Effector CD8-positive, alpha-beta T cell (primary cell): ENCODE results near the gene SYNGR2.

Experiments used
- DNase-seq: peaks from one replicate; lab custom pipeline; 2025; lab: John Stamatoyannopoulos, UW

Gene SYNGR2

GRCh38 chr17:78143214-78144146, 24.9 kb upstream of the SYNGR2 start:
- DNase-seq = no peak

DNA sequence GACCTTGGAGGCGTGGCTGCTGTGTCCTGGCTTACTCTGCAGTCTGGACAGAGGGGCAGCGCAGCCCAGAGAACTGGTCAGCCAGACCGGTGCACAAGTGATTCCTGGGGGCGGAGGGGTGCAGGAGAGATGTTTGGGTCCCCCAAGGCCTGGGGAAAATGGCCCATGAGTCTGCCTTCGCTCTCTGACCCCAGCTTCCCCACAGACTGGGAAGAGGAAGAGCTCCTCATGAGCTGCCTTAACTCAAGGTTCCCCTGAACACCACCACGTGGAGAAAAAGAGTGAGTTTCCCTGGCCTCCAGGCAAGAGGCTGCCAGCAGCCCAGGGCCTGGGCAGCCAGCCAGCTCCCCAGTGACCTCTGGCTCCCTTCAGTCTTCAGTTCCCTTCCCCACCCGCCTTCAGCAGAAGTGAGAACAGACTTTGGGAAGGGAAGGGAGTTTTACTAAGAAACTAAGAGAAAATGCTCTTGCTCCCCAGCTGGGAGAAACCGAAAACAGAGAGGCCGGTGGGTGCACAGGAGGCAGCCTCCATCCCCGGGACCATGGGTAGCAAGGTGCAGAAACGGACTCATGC, 24.1 kb upstream of the SYNGR2 start:
- DNase-seq = no peak

DNA sequence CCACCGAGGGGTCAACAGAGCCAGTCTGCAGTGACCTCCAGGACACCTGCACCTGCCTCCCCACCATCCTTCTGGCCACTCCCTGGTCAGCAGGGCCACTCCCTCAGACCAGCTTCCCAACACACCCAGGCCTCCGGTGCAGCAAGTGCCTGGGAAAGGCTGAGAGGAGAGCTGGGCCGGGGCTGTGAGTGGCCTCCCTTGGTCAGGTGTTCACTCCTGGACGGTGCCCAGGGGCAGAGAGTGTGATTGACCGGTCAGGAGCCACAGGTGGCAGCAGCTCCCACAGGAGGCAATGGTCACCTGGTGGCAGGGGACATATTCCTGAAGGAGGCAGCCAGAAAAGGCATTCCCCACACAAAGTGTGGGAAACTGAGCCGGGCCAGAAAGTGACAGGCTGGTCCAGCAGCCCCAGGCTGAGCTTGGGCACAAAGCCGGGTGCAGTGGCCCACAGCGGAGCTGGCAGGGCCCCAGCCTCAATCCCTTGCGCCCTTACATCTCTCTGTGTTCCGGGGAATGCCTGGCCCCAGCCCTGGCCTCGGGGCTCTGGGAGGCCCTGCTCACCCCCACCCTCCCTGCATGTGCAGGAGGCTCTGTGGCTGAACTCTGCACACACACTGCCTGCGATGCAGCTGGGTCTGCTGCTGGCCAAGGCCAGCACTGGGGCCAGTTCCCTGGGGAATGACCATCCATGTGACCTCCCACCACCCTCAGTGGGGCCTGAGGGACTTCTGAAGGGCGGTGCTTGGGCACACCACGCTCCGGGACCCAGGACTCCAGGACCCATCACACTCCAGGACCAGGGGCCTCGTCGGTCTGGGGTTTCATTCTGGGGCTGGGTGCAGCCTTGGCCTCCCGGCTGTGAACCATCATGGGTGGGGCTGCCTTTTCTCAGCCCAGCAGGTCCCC, 23.4 kb upstream of the SYNGR2 start:
- DNase-seq = no peak

DNA sequence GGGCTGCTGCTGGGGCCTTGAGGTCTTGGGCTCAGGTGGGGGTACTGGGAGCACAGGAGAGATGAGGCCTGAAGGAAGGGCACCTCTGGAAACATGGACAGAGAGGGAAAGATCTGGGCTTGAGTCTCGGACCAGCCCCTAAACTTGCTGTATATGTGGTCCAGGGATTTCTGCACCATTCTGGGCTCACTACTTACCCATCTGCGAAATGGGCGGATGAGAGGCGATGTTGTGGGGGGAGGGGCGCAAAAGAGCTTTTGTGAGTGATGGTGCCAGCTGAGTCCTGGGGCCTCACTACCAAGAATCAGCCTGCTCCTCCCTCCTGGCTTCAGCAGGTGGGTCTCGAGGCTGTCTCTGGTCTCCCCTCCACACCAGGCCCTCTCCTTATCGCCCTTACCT, 21.9 kb upstream of the SYNGR2 start:
- no peak for DNase-seq

DNA sequence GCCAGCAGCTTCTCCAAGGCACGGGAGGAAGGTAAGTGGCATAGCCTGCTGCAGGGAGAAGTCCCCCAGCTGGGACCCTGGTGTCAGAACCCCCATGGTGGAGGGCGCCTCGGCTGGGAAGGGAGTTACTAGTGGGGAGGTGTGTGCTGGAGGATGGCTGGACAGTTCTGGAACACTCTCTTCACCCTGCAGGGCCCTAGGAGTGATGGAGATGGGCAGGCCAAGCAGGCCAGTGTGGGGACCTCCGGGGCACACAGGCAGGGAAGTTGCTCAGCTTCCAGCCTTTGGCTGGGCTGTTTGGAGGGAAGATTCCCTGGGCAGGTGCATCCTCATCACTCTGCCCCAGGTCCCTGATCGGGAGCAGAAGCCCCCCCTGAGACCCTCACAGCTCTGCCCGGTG, 21.5 kb upstream of the SYNGR2 start:
- DNase-seq = no peak

GRCh38 chr17:78147315-78147998, 20.9 kb upstream of the SYNGR2 start:
- DNase-seq = no peak

- no peak for DNase-seq
Measured at GRCh38 chr17:78148286-78149016, 19.9 kb upstream of the SYNGR2 start.

DNA sequence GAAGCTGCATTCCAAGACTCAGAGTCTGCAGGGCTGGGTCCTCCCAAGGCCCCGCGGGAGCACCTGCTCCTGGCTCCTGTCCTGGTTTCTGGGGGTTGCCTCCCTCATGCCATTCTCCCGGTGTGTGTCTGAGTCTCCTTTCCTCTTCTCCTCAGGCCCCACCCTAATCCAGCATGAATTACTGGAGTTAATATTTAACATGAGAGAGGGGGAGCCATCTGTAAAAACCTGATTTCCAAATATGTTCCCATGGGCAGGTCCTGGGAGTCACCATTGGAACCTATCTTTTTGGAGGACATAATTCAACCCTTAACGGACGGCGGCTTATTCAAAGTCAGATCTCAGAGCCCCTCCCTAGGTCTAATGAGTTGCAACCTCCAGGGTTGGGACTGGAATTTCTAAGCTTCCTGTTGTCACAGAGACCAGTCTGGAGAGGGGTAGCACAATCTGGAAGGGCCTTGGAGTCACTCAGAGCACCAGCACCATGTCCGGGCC, 16.8 kb upstream of the SYNGR2 start:
- no peak for DNase-seq

GRCh38 chr17:78154903-78155811, 13.2 kb upstream of the SYNGR2 start:
- DNase-seq = no peak

DNA sequence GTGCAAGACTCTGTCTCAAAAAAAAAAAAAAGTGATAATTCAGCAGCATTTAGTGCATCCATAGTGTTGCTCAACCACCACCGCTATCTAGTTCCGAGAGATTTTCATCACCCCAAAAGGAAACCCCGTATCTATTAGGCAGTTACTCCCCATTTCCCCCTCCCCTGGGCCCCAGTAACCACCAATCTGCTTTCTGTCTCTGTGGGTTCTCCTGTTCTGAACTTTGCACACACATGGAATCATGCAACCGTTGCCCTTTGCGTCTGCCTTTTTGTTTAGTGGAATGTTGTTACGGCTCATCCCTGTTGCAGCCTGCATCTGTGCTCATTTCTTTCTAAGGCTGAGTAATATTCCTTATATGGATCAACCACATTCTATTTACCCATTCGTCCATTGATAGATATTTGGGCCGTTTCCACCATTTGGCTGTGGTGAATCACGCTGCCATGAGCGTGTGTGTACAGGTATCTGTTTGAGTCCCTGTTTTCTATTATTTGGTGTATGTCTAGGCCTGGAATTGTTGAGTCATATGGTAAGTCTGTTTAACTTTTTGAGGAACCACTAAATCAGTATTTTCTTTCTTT, 8.7 kb upstream of the SYNGR2 start:
- DNase-seq = no peak

- no peak for DNase-seq
Measured at GRCh38 chr17:78163881-78164747, 4.3 kb upstream of the SYNGR2 start.

DNA sequence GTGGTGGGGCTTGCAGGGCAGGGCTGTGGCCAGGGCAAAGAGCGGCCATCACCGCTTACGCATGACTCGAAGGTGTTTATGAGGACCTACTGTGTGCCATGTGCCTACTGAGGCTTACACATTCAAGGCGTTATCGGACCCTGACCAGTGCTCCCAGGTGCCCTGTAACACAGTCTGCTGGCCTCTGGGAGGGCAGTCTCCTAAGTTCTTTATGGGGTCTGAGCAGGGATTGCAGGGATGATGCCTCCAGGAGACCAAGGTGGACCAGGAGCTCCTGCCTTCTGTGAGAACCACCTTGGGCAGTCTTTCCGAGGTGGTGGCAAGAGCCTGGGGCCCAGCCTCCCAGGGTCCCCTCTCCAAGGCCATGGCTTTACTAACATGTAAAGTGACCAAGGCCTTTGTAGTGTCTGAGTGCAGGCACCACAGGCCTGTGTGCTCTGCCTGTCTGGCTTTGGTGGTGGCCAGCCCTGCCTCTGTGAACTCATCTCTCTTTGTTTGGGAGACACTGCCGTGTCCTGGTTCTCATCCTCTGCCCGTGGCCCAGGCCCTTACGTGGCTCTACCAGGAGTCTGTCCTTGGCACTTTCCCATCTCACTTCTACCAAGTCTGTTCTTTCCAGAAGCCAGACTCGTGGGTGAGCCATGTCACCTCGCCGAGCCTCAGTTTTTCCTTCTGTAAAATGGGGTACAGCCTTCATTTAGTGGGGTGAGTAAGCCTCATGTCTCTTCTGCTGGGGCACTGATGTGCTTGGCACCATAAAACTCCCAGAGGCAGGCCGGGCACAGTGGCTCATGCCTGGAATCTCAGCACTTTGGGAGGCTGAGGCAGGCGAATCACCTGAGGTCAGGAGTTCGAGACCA, 3.4 kb upstream of the SYNGR2 start:
- DNase-seq = no peak

- no peak for DNase-seq
Measured at GRCh38 chr17:78166416-78166815, 2.0 kb upstream of the SYNGR2 start.

- DNase-seq = peak; percentile 46
Measured at GRCh38 chr17:78168903-78169793, 767 bp downstream of the SYNGR2 start.

GRCh38 chr17:78170692-78171590, 2.6 kb downstream of the SYNGR2 start:
- DNase-seq = no peak
